Pancreas (tissue), 10 donors: Measurements from ENCODE around the gene FAM227B. TPM values are rescaled to one million over a fixed set of nuclear protein-coding genes. Genes with fewer than 3 reads are reported as not detected.
"Not testable (repeated sequence)": the region's sequence is repeated elsewhere in the genome, so short reads cannot be mapped to it uniquely, and the experiment has no call there.

Experiments
- ATAC-seq, 4 donors: fragments of 200-7000 bp; cut with Tn5 transposase; one replicate each; pipeline versions ENCODE4 v1.8.0 to v1.9.1; 2020; ENCODE audit warnings: mild to moderate bottlenecking in 4 of 4, moderate library complexity in 4 of 4
- DNase-seq, 6 donors: peaks; one replicate each; pipeline ENCODE4 v3.0.0-alpha.2; 2020
- FAIRE-seq: peaks from 2 replicates; lab custom pipeline; 2012; peaks lifted over from hg19 to GRCh38; lab: Jason Lieb, UNC
- H3K27ac ChIP-seq, 4 donors: fragments of 200-600 bp; sonication (generic); 1 replicate in 3 of 4; 2 replicates in 1 of 4; pipeline versions ENCODE4 v1.5.0 to v1.8.0; 2020
- H3K27me3 ChIP-seq, 4 donors: fragments of 200-600 bp; one replicate each; pipeline ENCODE4 v1.8.0; 2021
- H3K36me3 ChIP-seq, 3 donors: fragments of 200-600 bp; sonication (generic) in 1 of 3; one replicate each; pipeline versions ENCODE4 v1.5.0 to v1.8.0; 2020 to 2021
- H3K4me1 ChIP-seq, 3 donors: fragments of 200-600 bp; one replicate each; pipeline ENCODE4 v1.8.0; 2021
- H3K4me3 ChIP-seq, 4 donors: fragments of 200-600 bp; sonication (generic) in 2 of 4; one replicate each; pipeline versions ENCODE4 v1.5.0 to v1.8.0; 2020 to 2021
- H3K9me3 ChIP-seq, 4 donors: fragments of 200-600 bp; one replicate each; pipeline ENCODE4 v1.8.0; 2021
- WGBS, 2 donors: extraction: QIAGEN DNeasy Blood & Tissue Kit; methylation state at CpG; one replicate each; pipeline ENCODE4 v1.1.7; 2013; 5-methylcytosine and 5-hydroxymethylcytosine counted together
- intact Hi-C, 3 donors: fragments of 100-400 bp; cut with DNase I; formaldehyde crosslinking; loops; one replicate each; pipeline versions ENCODE4 v1.11.1 to v1.14.2; 2022
- polyA plus RNA-seq, 2 donors: library from polyadenylated mRNA; stranded (reverse); fragments of 200-250 nt; gene quantifications; one replicate each; pipeline ENCODE4 v1.2.3, GENCODE V29; 2013
- total RNA-seq, 6 donors: library from RNA; stranded (reverse); fragmentation: NEBNext Ultra II Directional in 4 of 6; extraction: Animal tissue kit (Norgen Biotek cat#: 25700) in 4 of 6; gene quantifications; one replicate each; pipeline versions ENCODE4 v1.2.1 to v1.2.4, GENCODE V29; 2021 to 2023
- TF ChIP-seq, protein P1 (sequence below), 4 donors: fragments of 200-600 bp; sonication (generic) in 3 of 4; IDR thresholded peaks; one replicate each; pipeline versions ENCODE4 v1.5.0 to v1.8.0; 2021; ENCODE audit warnings: antibody characterized with exemption in 4 of 4
- donor health status: healthy with polysubstance abuse.
- donor health status: DM: no; HTN: no; CAD: no; lungs with moderate emphysema.
- donor health status: DM: no; HTN: no; CAD: no.
- donor health status: control.
- donor health status: control.
- donor health status: Bipolar disorder and iron deficiency.
- donor health status: DM: yes; HTN: yes; CAD: no.
- donor health status: DM: no; HTN: no; CAD: no.
- donor health status: DM: no; HTN: no; CAD: no.
- donor health status: DM: yes; HTN: yes; CAD: no.

The FAM227B gene
- total and polyA plus RNA-seq, 8 donors: 3.1 to 6.5 (median 4.1) TPM

DNA sequence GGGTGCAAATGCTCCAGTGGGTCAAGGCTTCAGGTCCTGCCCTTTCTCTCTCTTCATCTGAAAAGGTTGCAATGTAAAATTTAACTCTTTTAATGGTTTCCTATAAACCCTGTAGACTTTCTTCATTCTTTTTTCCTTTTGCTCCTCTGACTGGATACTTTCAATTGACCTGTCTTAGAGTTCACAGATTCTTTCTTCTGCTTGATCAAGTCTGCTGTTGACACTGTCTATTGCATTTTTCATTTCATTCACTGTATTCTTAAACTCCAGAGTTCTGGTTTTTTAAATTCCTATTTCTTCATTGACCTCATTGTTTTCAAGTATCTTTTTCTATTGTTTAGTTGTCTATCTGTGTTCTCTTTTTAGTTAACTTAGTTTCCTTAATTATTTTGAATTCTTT, 82.1 kb downstream of the FAM227B start:
- intact Hi-C loops: no loop called here
- FAIRE-seq: no peak
- DNase-seq: no peak
- Histone ChIP-seq H3K27me3 (no peaks in the 10 kb centered on the region), H3K4me3 (no peak overlapping the region), H3K36me3 (no peaks in the 10 kb centered on the region), H3K9me3 (peaks cover 0 to 3% (median 1%) of the 10 kb centered on the region in 4 donors), H3K4me1 (no peaks in the 10 kb centered on the region), H3K27ac (no peak overlapping the region)
- TF ChIP-seq, protein P1, sequence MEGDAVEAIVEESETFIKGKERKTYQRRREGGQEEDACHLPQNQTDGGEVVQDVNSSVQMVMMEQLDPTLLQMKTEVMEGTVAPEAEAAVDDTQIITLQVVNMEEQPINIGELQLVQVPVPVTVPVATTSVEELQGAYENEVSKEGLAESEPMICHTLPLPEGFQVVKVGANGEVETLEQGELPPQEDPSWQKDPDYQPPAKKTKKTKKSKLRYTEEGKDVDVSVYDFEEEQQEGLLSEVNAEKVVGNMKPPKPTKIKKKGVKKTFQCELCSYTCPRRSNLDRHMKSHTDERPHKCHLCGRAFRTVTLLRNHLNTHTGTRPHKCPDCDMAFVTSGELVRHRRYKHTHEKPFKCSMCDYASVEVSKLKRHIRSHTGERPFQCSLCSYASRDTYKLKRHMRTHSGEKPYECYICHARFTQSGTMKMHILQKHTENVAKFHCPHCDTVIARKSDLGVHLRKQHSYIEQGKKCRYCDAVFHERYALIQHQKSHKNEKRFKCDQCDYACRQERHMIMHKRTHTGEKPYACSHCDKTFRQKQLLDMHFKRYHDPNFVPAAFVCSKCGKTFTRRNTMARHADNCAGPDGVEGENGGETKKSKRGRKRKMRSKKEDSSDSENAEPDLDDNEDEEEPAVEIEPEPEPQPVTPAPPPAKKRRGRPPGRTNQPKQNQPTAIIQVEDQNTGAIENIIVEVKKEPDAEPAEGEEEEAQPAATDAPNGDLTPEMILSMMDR (IDR thresholded peaks at IDR 0.05): no peak
- ATAC-seq: no peak

DNA sequence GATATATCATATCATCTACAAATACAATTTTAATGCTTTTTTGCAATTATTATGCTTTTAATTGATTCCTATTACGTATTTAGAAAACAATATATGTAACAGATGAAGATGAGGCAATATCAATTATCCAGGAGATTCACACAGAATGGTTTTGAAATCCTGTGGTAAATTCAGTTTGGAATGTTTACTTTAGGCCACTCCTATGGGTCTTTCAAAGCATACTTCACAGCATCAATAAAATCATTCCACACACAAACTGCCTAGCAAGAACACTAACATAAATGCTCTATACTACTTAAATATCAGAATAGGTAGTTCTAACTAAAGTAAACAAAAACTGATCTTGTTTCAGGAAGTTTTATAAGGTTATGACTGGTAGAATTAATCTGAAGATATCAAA, 90.5 kb downstream of the FAM227B start:
- peaks cover 0 to 7% (median 0%) of the 10 kb centered on the region in 4 donors for H3K9me3 ChIP-seq
- DNase-seq (no peak), FAIRE-seq (no peak), ATAC-seq (no peak)
- intact Hi-C loops: no loop called here
- H3K4me1 ChIP-seq: no peaks in the 10 kb centered on the region
- no peak overlapping the region for H3K27ac ChIP-seq
- H3K36me3 ChIP-seq: no peaks in the 10 kb centered on the region
- H3K27me3 ChIP-seq: no peaks in the 10 kb centered on the region
- H3K4me3 ChIP-seq: no peak overlapping the region
- 77 to 82% methylated on average over 1 of the region's 1 CpG for WGBS, 2 donors
- TF ChIP-seq, protein P1 (IDR thresholded peaks at IDR 0.05): no peak

DNA sequence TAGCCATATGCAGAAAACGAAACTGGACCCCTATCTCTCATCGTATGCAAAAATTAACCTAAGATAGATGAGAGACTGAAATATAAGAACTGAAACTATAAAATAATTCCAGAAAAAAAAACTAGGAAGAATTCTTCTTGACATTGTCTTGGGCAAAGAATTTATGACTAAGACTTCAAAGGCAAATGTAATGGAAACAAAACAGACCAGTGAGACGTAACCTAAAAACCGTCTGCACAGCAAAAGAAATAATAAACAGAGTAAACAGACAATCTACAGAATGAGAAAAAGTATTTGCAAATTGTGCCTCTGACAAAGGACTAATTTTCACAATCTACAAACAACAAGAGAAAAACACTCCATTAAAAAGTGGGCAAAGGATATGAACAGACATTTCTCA, 92.3 kb downstream of the FAM227B start:
- H3K27me3 ChIP-seq: no peaks in the 10 kb centered on the region
- no peak overlapping the region for H3K27ac ChIP-seq
- ATAC-seq (no peak), DNase-seq (no peak), FAIRE-seq (no peak)
- H3K4me3 ChIP-seq: no peak overlapping the region
- TF ChIP-seq, protein P1 (IDR thresholded peaks at IDR 0.05): no peak
- peaks cover 0 to 3% (median 0%) of the 10 kb centered on the region in 4 donors for H3K9me3 ChIP-seq
- no peaks in the 10 kb centered on the region for H3K36me3 ChIP-seq
- WGBS, 2 donors: 41 to 42% methylated on average over 4 of the region's 4 CpGs
- no peaks in the 10 kb centered on the region for H3K4me1 ChIP-seq
- intact Hi-C loops: no loop called here

DNA sequence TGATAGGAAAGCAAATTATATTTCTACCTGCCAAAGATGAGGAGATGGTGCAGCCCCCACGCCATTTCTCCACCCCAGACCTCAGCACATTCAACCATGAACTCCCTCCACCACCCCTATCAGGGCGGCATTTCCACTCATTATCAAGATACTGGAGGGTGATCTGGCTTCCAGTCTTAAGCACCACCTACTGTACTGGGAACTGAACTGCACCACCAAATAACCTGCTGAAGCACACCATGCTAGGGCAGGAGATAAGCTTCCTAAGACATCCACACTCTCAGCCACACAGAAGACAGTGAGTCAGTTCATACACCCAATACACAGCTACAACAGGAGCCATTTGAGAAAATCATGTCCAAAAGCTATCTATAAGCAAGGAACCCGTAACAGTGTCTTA, 98.8 kb downstream of the FAM227B start:
- WGBS, 2 donors: 58 to 62% methylated on average over 3 of the region's 3 CpGs
- no peaks in the 10 kb centered on the region for H3K9me3 ChIP-seq
- intact Hi-C loops: no loop called here
- DNase-seq: no peak
- TF ChIP-seq, protein P1 (IDR thresholded peaks at IDR 0.05): no peak
- no peaks in the 10 kb centered on the region for H3K27me3 ChIP-seq
- no peak for ATAC-seq
- no peaks in the 10 kb centered on the region for H3K36me3 ChIP-seq
- no peak overlapping the region for H3K27ac ChIP-seq
- no peak overlapping the region for H3K4me3 ChIP-seq
- H3K4me1 ChIP-seq: no peaks in the 10 kb centered on the region
- FAIRE-seq: no peak

DNA sequence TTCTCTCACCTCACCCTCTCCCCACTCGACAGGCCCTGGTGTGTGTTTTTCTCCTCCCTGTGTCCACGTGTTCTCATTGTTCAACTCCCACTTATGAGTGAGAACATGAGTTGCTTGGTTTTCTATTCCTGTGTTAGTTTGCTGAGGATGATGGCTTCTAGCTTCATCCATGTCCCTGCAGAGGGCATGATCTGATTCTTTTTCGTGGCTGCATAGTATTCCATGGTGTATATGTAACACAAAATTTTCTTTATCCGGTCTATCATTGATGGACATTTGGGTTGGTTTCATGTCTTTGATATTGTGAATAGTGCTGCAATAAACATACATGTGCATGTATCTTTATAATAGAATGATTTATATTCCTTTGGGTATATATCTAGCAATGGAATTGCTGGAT, 107.9 kb downstream of the FAM227B start:
- 74 to 84% methylated on average over 4 of the region's 4 CpGs for WGBS, 2 donors
- H3K4me1 ChIP-seq, H3K9me3 ChIP-seq, FAIRE-seq, H3K27me3 ChIP-seq, H3K4me3 ChIP-seq, intact Hi-C loops, DNase-seq, ATAC-seq, H3K36me3 ChIP-seq, H3K27ac ChIP-seq: not testable (repeated sequence)
